Epithelial cell of prostate (primary cell): Measurements from ENCODE around the gene SHISA2.

ENCODE experiments used
- DNase-seq: peaks from one replicate; pipeline ENCODE4 v3.0.0-alpha.2; 2011; ENCODE audit warnings: low read depth, low spot score
- H3K27ac ChIP-seq: fragments of 450-650 bp; 2 replicates; pipeline ENCODE4 v1.5.1; 2017; ENCODE audit warnings: mild to moderate bottlenecking

Gene SHISA2

GRCh38 chr13:26050568-26051230 is 1.1 kb downstream of the SHISA2 start:
- H3K27ac ChIP-seq, result no peak overlapping the region
- DNase-seq, result no peak

GRCh38 chr13:26048741-26049140 is 3.1 kb downstream of the SHISA2 start:
- DNase-seq, result no peak

GRCh38 chr13:26047040-26047439 is 4.8 kb downstream of the SHISA2 start:
- DNase-seq, result no peak
- H3K27ac ChIP-seq, result no peak overlapping the region

More at GRCh38 chr13:26048741-26049140, 3.1 kb downstream of the SHISA2 start:
- H3K27ac ChIP-seq, result no peak overlapping the region

GRCh38 chr13:26046639-26047038 is 5.2 kb downstream of the SHISA2 start:
- H3K27ac ChIP-seq, result no peak overlapping the region
- no peak for DNase-seq

- DNase-seq, result no peak
- H3K27ac ChIP-seq, result no peak overlapping the region
Observed at GRCh38 chr13:26045142-26045541, 6.7 kb downstream of the SHISA2 start.

GRCh38 chr13:26042785-26043184 is 9.0 kb downstream of the SHISA2 start:
- H3K27ac ChIP-seq, result no peak overlapping the region
- no peak for DNase-seq

- H3K27ac ChIP-seq, result no peak overlapping the region
- DNase-seq, result no peak
Observed at GRCh38 chr13:26041444-26041843, 10.4 kb downstream of the SHISA2 start.

GRCh38 chr13:26038931-26039475 is 12.8 kb downstream of the SHISA2 start:
- no peak overlapping the region for H3K27ac ChIP-seq
- DNase-seq, result no peak

GRCh38 chr13:26037302-26037701 is 14.5 kb downstream of the SHISA2 start:
- no peak overlapping the region for H3K27ac ChIP-seq
- no peak for DNase-seq

GRCh38 chr13:26036383-26036782 is 15.4 kb downstream of the SHISA2 start:
- H3K27ac ChIP-seq, result no peak overlapping the region
- DNase-seq, result no peak

GRCh38 chr13:26034018-26034417 is 17.8 kb downstream of the SHISA2 start:
- DNase-seq, result no peak
- no peak overlapping the region for H3K27ac ChIP-seq

- no peak for DNase-seq
- H3K27ac ChIP-seq, result no peak overlapping the region
Observed at GRCh38 chr13:26030331-26030730, 21.5 kb downstream of the SHISA2 start.

GRCh38 chr13:26029581-26030136 is 22.2 kb downstream of the SHISA2 start:
- no peak for DNase-seq
- H3K27ac ChIP-seq, result no peak overlapping the region

GRCh38 chr13:26026211-26026610 is 25.6 kb downstream of the SHISA2 start:
- no peak for DNase-seq
- no peak overlapping the region for H3K27ac ChIP-seq

- DNase-seq, result no peak
- no peak overlapping the region for H3K27ac ChIP-seq
Observed at GRCh38 chr13:26025771-26026170, 26.0 kb downstream of the SHISA2 start.

GRCh38 chr13:26025196-26025595 is 26.6 kb downstream of the SHISA2 start:
- DNase-seq, result no peak
- no peak overlapping the region for H3K27ac ChIP-seq

- no peak for DNase-seq
Observed at GRCh38 chr13:26024558-26024957, 27.3 kb downstream of the SHISA2 start.

GRCh38 chr13:26022538-26023292 is 29.1 kb downstream of the SHISA2 start:
- peak overlapping the region; percentile 70 for H3K27ac ChIP-seq
- DNase-seq, result peak; percentile 14

More at GRCh38 chr13:26024558-26024957, 27.3 kb downstream of the SHISA2 start:
- no peak overlapping the region for H3K27ac ChIP-seq

GRCh38 chr13:26021956-26022355 is 29.9 kb downstream of the SHISA2 start:
- DNase-seq, result no peak
- H3K27ac ChIP-seq, result peak overlapping the region; percentile 70

GRCh38 chr13:26021516-26021915 is 30.3 kb downstream of the SHISA2 start:
- DNase-seq, result peak; percentile 22
- peak overlapping the region; percentile 70 for H3K27ac ChIP-seq

- no peak for DNase-seq
- H3K27ac ChIP-seq, result peak overlapping the region; percentile 70
Observed at GRCh38 chr13:26020891-26021290, 30.9 kb downstream of the SHISA2 start.
